HT1080 (cell line): Measurements from ENCODE around the gene DCTN5. TPM values are rescaled to one million over a fixed set of nuclear protein-coding genes. Genes with fewer than 3 reads are reported as not detected.
"Not testable (repeated sequence)": the region's sequence is repeated elsewhere in the genome, so short reads cannot be mapped to it uniquely, and the experiment has no call there.

ENCODE experiments used
- DNase-seq: peaks from one replicate; pipeline ENCODE4 v3.0.0-alpha.2; 2015; ENCODE audit warnings: low read depth
- total RNA-seq: library from RNA; depleted of rRNA; stranded (reverse); fragments of >200 nt; shearing (Covaris generic); gene quantifications from 2 replicates; pipeline ENCODE4 v1.2.3, GENCODE V29; 2014

The DCTN5 gene
- total RNA-seq, 1 experiment from 2014 or later = 76.1 TPM

DNA sequence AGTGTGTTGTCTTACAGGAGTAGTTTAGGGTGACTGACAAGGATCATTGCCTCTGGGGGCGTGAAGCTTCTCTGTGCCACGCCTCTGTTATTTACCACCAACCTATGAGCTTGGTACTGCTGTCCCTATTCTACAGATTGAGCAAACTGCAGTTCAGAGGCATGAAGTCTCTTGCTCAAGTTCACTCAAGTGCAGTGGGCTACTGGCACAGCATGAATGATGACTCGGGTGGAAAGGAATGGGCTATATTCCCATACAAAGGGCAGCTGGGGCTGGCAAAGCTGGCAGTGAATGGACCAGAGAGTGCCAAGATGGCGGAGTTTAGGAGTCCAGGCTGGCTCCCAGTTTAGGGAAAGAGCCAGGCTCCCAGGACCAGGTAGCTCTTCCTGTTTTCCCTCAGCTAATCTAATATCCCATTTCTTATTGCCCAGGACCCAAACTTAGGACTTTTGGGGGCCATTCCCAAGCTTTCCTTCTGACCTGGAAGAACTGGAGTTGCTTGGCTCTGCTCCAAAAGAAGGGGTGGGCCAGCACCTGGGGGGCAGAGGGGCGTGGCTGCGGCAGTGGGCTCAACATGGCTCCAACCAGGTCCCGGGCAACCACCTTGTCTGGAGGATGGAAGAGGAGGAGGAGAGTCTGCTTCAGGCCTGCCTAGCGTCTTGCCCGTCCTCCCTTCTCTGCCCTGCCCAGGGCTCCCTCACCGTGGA, 50.4 kb downstream of the DCTN5 start:
- DNase-seq = peak; percentile 39

DNA sequence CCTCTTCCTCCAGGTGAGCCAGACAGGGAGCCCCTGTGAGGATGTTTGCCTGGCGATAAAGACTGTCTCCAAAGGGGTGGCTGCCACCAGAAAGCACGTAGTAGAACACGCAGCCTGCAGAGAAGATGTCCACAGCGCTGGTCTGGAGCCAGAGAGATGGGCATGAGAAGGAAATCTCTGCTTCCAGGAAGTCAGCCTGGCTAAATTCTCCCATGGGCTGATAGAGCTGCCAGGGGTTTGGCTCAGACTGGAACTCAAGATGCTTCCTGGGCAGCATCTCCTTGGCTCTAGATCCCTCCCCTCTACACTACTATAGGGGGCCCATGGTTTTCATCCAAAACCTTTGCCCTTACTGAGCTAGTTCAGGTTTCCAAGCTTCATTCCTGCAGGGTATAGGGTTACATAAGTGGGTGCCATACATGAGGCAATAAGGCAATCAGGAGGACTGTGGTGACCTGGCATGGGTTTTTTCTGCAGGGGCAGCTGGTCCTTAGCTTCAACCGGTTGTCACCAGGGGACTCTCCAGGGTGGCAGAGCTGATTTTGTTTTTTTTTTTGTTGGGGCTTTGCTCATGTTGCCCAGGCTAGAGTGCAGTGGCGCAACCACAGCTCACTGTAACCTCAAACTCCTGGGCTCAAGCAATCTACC, 51.0 kb downstream of the DCTN5 start:
- DNase-seq = no peak

GRCh38 chr16:23694265-23694643, 53.0 kb downstream of the DCTN5 start:
- no peak for DNase-seq

DNA sequence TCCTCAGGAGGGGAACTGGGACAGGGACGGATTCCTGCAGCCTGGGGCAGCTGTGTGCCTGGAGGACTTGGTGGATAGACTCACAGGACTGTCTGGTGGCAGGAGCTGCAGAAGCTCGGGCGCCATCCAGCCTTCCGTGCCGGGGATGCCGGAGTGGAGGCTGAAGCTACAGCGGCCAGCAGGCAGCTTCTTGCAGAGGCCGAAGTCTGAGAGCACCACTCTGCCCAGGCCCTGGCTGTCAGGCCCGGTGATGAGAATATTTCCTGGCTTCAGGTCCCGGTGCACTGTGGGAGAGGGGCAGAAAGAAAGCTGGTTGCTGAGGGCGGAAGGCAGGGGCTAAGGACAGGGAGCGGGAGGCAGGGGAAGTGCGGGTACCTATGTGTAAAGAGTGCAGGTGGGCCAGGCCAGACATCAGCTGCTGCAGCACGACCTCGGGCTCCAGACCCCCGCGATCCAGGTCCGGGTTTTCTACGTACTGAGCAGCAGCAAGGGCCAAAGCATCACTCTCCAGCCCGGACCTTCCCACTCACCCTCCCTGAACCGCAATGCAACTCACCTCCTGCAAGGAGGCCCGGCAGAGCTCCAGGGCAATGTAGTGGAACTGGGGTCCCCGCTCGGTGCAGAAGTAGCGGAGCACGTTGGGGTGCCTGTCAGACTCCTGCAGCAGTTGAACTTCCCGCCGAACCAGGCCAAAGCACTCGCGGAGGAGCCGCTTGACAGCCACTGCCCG, 53.5 kb downstream of the DCTN5 start:
- DNase-seq = no peak

- no peak for DNase-seq
Measured at GRCh38 chr16:23695756-23696155, 54.5 kb downstream of the DCTN5 start.

- no peak for DNase-seq
Measured at GRCh38 chr16:23699100-23699499, 57.8 kb downstream of the DCTN5 start.

GRCh38 chr16:23700093-23700492, 58.8 kb downstream of the DCTN5 start:
- no peak for DNase-seq

GRCh38 chr16:23700509-23700908, 59.2 kb downstream of the DCTN5 start:
- DNase-seq = no peak

- no peak for DNase-seq
Measured at GRCh38 chr16:23701045-23701444, 59.8 kb downstream of the DCTN5 start.

GRCh38 chr16:23702951-23703350, 61.7 kb downstream of the DCTN5 start:
- DNase-seq = no peak

GRCh38 chr16:23704772-23705516, 63.7 kb downstream of the DCTN5 start:
- no peak for DNase-seq

- no peak for DNase-seq
Measured at GRCh38 chr16:23705517-23705902, 64.2 kb downstream of the DCTN5 start.

GRCh38 chr16:23706439-23706838, 65.2 kb downstream of the DCTN5 start:
- DNase-seq = peak; percentile 13

- no peak for DNase-seq
Measured at GRCh38 chr16:23709536-23709935, 68.3 kb downstream of the DCTN5 start.

DNA sequence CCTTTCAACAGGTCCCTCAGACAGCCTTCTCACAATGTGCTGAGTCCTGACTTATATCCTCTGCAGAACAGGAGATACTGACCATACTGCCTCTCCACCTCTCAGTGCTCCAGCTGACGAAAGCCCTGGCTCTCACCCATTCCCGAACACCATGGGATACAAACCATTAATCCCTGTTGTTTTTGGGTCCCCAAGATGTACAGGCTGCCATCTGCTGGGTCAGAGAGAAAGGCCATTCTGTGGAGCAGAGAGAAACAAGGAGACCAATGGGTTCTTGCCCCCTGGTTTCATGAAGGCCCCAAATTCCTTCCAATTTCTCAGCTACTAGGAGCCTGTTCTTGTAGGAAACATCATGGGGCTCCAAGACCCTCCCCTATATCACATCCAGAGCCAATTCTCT, 68.7 kb downstream of the DCTN5 start:
- DNase-seq = no peak

DNA sequence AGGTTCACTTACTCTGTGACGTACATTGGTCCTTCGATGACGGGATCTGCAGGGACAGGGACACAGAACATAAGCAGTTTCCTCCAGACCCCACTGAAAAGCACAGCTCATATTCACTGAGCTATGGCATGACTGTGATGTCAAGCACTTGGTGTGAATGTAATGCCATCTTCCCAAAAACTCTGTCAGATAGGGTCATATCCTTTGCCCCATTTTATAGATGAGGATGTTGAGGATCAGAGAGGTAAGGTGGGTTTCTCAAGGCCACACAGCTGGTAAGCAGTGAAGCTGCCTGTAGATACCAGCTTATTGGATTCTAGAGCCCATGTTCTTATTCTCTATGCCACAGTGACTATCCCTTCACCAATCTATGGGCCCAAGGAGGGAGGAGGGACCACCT, 69.2 kb downstream of the DCTN5 start:
- DNase-seq = no peak

- DNase-seq = no peak
Measured at GRCh38 chr16:23711785-23712184, 70.5 kb downstream of the DCTN5 start.

- DNase-seq = no peak
Measured at GRCh38 chr16:23712976-23713375, 71.7 kb downstream of the DCTN5 start, which contains the start of gene ERN2. TSS of gene ERN2 (minus strand) at chr16:23713222. CDS start at chr16:23713187, 35 bp downstream.

GRCh38 chr16:23716484-23716883, 75.2 kb downstream of the DCTN5 start:
- no peak for DNase-seq

DNA sequence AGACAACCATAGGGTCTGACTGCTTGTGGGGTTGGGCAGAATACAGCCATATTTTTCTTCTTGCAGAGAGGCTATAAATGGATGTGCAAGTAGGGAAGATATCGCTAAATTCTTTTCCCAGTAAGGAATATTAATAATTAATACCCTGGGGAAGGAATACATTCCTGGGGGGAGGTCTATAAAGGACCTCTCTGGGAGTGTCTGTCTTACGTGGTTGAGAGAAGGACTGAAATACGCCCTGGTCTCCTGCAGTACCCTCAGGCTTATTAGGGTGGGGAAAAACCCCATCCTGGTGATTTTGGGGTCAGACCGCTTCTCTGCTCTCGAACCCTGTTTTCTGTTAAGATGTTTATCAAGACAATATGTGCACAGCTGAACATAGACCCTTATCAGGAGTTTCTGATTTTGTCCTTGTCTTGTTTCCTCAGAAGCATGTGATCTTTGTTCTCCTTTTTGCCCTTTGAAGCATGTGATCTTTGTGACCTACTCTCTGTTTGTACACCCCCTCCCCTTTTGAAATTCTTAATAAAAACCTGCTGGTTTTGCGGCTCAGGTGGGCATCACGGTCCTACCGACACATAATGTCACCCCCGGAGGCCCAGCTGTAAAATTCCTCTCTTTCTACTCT, 81.5 kb downstream of the DCTN5 start:
- not testable (repeated sequence) for DNase-seq

DNA sequence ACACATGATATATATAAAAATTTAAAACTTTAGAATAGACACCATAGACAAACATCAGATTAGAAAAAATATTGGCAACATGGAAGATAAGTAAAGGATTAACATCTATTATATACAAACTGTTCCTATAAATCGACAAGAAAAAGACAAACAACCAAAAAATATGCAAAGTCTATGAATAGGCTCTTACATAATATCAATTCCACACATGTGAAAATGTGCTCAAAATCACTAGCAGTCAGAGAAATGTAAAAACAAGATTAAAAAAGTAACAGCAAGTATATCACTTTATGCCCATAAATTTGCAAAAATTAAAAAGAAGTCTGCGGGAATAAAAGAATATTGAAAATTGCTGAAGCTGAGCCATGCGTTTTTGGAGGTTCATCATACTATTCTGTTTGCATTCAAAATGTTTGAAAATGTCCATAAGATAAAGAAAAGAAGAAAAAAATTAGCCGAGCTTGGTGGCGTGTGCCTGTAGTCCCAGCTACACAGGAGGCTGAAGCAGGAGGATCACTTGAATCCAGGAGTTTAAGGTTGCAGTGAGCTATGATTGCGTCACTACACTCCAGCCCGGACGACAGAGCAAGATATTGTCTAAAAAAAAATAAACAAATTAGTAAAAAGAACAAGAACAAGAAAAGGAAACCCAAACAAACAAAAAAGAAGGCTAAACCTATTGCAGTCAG, 83.0 kb downstream of the DCTN5 start:
- no peak for DNase-seq
